GM12864 (cell line): ENCODE measurements around the gene MRGPRF.

Experiments used
- DNase-seq: peaks from one replicate; pipeline ENCODE4 v3.0.0-alpha.2; 2011; ENCODE audit warnings: low read depth
- H3K4me3 ChIP-seq: 2 replicates; pipeline ENCODE4 v1.5.1; 2011; ENCODE audit warnings: mild to moderate bottlenecking, low read depth, low read length, control low read depth
- TF ChIP-seq, protein P1 (sequence below): IDR thresholded peaks from 2 replicates; pipeline ENCODE4 v1.5.1; 2011; ENCODE audit warnings: low read depth, mild to moderate bottlenecking, moderate library complexity, low read length, control low read depth, inconsistent platforms; ENCODE audit errors: missing control alignments

MRGPRF gene

DNA sequence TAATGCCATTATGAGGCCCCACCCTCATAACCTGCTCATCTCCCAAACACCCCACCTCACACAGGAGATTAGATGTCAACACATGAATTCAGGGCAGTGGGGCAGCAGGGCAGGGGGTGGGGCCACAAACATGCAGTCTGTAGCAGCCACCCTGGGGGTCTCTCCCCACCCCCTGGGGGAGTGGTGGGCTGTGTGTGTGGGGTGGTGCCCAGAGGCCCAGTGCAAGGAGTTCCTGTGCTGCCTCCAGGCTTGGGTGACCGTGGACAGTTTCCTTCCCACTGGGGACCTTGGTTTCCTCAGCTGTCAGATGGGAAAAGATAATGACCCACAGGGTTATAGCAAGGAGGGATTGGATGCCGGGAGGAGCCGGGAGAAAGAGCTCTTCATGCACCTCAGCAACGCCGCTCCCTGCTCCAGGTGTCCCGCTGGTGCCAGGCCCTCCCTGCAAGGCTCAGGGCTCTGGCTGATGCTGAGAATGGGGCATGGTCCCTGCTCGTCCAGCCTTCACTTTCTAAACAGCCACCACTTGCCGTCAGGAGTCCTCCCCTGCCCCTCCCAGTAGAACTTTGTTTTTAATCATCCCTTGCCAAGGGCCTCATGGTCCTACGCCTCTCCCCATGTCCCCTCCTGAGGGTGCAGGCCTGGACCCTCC lies 2.0 kb upstream of the MRGPRF start:
- H3K4me3 ChIP-seq = no peak overlapping the region
- TF ChIP-seq, protein P1, sequence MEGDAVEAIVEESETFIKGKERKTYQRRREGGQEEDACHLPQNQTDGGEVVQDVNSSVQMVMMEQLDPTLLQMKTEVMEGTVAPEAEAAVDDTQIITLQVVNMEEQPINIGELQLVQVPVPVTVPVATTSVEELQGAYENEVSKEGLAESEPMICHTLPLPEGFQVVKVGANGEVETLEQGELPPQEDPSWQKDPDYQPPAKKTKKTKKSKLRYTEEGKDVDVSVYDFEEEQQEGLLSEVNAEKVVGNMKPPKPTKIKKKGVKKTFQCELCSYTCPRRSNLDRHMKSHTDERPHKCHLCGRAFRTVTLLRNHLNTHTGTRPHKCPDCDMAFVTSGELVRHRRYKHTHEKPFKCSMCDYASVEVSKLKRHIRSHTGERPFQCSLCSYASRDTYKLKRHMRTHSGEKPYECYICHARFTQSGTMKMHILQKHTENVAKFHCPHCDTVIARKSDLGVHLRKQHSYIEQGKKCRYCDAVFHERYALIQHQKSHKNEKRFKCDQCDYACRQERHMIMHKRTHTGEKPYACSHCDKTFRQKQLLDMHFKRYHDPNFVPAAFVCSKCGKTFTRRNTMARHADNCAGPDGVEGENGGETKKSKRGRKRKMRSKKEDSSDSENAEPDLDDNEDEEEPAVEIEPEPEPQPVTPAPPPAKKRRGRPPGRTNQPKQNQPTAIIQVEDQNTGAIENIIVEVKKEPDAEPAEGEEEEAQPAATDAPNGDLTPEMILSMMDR = no peak
- no peak for DNase-seq

DNA sequence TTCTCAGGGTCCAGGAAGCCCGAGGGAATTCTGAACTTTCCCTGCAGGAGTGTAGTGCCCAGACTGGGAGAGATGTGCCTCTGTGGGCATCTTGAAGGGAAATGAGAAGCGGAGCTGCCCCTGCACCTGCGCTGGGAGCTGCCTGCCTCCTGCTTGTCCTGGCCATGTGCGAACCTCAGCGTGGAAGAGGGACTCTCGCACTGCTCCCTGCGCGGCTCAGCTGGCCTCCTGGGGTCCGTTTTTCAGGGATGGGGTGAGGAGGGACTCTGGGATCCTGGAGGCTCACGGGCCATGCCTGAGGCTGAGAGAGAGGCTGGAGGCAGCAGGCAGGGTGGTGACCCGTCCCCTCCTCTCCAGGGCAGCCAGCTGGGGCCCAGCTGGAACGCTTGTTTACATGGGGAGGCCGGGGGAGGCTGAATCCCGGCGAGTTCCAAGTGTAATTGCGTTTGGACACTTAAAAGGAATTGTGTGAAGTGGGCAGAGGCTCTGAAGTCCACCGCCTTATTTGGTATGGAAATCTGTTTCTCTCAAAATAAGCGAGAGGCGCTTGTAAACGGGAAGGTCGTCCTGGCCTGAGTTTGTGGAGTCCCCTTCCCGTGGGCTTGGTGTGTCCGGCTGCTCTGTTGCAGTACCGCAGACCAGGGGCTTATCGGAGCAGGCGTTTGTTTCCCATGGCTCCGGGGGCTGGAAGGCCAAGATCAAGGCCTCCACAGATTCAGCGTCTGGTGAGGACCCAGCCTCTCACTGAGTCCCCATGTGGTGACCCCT lies 1.2 kb upstream of the MRGPRF start:
- no peak overlapping the region for H3K4me3 ChIP-seq
- TF ChIP-seq, protein P1 = no peak
- no peak for DNase-seq

DNA sequence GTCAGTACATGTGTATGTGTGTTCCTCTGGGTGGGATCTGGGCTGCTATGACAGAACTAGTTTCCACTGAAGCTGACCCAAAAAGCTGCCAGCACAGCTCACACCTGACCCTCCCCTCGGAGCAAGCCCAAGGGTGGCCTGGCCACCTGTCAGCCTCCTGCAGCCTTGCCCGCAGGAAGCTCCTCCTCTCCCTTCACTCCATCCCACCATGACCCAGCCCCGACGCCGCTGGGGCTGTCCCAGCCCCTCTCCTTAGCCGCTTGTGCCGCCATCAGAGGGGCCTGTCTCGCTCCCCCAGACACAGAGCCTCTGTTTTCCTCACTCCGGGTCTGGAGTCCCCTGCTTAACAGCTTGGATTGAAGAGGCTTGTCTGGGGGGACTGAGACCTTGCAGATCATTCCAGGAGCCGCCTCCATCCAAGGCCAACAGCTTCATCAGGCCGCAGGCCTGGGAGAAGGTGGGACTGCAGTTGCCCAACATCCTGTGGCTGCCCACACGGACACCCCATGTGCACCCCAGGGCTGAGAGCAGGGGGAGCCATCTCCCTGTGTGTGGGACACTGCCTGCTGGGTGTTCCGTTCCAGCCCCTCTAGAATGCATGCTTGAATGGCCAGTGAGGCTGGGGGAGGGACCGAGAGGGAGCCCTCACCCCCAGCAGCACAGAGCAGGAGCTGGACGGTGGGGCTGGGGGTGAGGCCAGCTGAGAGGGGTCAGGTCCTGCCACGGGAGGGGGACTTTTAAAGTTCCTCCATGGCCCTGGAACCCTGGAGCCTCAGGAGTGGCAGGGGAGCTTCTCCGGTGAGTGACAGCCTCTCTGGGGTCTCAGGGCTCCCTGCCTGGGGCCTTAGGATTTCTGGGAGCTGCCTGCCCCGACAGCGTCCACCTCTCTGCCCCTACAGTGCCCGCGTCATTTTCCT lies 696 bp downstream of the MRGPRF start:
- TF ChIP-seq, protein P1 = no peak
- no peak overlapping the region for H3K4me3 ChIP-seq
- no peak for DNase-seq

DNA sequence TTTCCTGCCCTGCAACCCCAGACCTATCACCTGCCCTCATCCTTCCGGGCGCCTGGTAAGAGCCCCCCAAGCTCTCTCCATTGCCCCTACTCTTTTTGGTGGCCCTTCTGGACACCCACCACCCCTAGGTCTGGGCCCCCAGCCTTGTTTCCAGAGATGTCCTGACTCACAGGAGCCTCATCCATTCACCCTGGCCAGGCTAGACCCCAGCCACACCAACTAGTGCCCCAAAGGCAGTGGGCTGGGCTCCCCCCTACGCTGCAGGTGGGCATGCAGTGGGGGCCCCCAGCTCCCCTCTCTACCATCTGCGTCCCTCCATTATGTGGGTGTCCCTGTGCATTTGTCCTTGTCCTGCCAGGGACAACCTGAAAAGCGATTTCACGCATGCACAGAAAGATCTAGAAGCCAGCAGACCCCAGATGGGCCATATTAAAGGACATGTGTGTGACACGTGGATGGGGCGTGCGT lies 1.4 kb downstream of the MRGPRF start:
- TF ChIP-seq, protein P1 = no peak
- no peak overlapping the region for H3K4me3 ChIP-seq

DNA sequence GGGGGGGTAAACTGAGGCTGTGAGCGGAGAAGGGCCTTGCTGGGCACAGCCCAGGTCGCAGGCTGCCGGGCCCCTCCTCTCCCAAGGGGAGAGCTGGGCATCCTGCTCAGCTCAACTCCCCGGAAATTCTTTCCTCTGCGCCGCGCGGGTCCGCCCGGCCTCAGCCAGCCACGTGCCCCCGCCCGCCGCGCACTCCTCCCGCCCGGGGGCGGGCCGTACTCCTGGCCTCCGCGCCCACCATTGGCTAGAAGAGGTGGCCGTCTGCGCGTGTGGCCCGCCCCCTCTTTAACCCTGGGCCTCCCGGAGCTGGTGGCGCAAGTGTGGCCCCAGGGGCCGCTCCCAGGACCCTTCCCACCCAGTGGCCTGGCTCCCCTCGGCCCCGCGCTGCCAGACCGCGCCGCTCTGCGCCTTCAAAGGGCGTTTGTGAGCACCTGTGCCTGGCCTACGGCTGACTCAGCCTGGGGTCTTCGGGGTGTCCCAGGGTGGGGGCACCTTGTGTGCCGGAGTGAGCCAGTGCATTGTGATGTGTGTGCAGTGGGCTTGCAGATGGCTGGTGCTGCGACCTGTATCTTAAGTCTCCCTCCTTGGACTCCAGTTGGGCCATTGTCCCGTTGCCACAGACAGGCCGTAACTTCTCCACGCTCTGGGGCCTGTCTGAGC lies 2.0 kb downstream of the MRGPRF start:
- no peak for DNase-seq
- H3K4me3 ChIP-seq = no peak overlapping the region
- TF ChIP-seq, protein P1 = no peak

More for the DNA sequence above, 1.4 kb downstream of the MRGPRF start:
- DNase-seq = no peak

DNA sequence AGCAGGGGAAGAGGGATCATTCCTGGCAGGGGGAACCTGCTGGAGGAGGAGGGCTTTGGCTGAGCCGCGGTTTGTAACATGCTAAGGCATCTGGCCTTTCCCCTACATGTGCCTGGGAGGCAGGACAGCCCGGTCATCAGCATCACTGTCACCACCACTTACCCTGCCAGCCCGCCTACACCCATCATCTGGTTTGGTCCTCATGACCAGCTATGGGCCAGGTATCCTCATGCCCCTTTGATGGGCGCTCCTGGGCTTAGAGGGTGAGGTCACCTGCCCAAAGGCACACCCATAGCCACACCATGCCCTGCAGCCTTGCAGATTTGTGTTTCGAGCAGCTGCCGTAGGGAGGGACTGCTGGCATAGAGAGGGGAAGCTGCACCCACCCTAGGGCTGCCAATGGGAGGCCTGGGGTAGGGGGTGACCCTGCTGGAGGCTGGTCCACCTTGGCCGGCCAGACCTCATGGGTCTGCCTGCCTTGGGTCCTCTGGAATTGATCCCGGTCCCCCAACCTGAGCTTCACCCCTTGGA lies 2.6 kb downstream of the MRGPRF start:
- H3K4me3 ChIP-seq = no peak overlapping the region
- TF ChIP-seq, protein P1 = no peak
- no peak for DNase-seq
